Measurements from ENCODE around the gene MCOLN2.

Gene MCOLN2

DNA sequence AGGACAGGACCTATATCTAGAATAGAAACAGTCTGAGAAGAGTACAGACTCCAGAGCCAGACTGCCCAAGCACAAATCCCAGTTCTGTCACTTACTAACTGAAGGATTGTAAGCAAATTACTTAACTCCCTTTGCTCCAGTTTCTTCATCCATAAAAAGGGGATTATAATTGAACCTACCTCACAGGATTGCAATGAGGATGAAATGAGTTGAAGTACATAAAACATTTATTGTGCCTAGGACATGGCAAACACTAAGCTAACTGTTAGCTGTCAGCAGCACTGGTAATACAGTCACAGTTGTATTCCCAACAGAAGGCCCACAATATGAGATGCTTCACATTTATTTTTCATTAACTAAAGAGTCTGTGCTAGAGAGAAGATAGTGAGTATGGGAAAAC, 33.9 kb downstream of the MCOLN2 start:
- Histone ChIP-seq H3K9me3 (ENCODE audit: severe bottlenecking) (no peaks in the 10 kb centered on the region), H3K4me3 (ENCODE audit: severe bottlenecking) (no peak overlapping the region), H3K27me3 (ENCODE audit: insufficient read depth, poor library complexity, severe bottlenecking) (no peaks in the 10 kb centered on the region), H3K36me3 (ENCODE audit: low read depth) (no peaks in the 10 kb centered on the region), H3K4me1 (ENCODE audit: insufficient read depth, poor library complexity, severe bottlenecking) (no peaks in the 10 kb centered on the region), H3K27ac (ENCODE audit: poor library complexity, severe bottlenecking) (no peak overlapping the region)
- ATAC-seq (ENCODE audit: low read depth) (no peak), DNase-seq (ENCODE audit: low spot score) (no peak)
- TF ChIP-seq, protein P1, sequence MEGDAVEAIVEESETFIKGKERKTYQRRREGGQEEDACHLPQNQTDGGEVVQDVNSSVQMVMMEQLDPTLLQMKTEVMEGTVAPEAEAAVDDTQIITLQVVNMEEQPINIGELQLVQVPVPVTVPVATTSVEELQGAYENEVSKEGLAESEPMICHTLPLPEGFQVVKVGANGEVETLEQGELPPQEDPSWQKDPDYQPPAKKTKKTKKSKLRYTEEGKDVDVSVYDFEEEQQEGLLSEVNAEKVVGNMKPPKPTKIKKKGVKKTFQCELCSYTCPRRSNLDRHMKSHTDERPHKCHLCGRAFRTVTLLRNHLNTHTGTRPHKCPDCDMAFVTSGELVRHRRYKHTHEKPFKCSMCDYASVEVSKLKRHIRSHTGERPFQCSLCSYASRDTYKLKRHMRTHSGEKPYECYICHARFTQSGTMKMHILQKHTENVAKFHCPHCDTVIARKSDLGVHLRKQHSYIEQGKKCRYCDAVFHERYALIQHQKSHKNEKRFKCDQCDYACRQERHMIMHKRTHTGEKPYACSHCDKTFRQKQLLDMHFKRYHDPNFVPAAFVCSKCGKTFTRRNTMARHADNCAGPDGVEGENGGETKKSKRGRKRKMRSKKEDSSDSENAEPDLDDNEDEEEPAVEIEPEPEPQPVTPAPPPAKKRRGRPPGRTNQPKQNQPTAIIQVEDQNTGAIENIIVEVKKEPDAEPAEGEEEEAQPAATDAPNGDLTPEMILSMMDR (IDR thresholded peaks at IDR 0.05; ENCODE audit: poor library complexity, severe bottlenecking) = no peak

DNA sequence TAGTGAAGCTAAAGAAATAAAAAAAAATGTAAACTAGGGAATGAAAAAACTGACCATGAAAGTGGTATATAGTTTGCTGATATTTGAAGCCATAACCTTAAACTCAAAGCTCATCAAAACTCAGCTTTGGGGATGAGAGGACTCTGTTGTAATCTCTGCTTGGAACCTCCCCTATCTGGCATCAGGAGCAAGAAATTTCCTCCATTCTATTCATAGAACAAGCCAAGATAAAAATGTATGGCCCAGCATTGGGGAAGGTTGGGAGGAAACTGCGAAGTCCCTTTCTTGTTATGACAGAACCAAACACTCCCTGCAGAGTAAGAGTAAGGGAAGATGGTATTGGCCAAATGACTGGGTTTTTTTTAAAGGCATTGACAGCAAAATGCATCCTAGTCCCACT, 35.6 kb downstream of the MCOLN2 start:
- H3K36me3 ChIP-seq (ENCODE audit: low read depth) = no peaks in the 10 kb centered on the region
- TF ChIP-seq, protein P1 (IDR thresholded peaks at IDR 0.05; ENCODE audit: poor library complexity, severe bottlenecking) = no peak
- DNase-seq (ENCODE audit: low spot score) (no peak), ATAC-seq (ENCODE audit: low read depth) (no peak)
- H3K9me3 ChIP-seq (ENCODE audit: severe bottlenecking) = no peaks in the 10 kb centered on the region
- no peaks in the 10 kb centered on the region for H3K4me1 ChIP-seq (ENCODE audit: insufficient read depth, poor library complexity, severe bottlenecking)
- no peaks in the 10 kb centered on the region for H3K27me3 ChIP-seq (ENCODE audit: insufficient read depth, poor library complexity, severe bottlenecking)
- H3K27ac ChIP-seq (ENCODE audit: poor library complexity, severe bottlenecking) = no peak overlapping the region
- H3K4me3 ChIP-seq (ENCODE audit: severe bottlenecking) = no peak overlapping the region

DNA sequence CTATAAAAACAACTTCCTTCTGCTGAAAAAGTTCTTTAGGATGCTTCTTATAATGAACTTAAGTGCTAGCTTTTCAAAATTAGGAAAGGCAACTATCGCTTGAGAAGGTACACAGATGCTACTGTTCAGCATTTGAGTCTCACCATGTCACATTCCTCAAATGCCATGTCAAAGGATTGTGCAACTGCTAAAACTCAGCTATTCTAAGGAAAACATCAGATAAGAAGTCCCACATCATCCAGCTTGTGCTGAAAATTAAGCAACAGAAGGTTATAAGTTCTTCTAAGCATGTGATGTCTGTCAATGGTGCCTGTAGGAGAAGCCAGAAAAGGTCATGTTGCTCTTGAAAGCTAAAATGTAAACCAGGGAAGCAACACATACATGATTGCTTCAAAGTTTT, 36.5 kb downstream of the MCOLN2 start:
- TF ChIP-seq, protein P1 (IDR thresholded peaks at IDR 0.05; ENCODE audit: poor library complexity, severe bottlenecking) = no peak
- no peak overlapping the region for H3K27ac ChIP-seq (ENCODE audit: poor library complexity, severe bottlenecking)
- ATAC-seq (ENCODE audit: low read depth) (no peak), DNase-seq (ENCODE audit: low spot score) (no peak)
- no peaks in the 10 kb centered on the region for H3K27me3 ChIP-seq (ENCODE audit: insufficient read depth, poor library complexity, severe bottlenecking)
- H3K9me3 ChIP-seq (ENCODE audit: severe bottlenecking) = no peaks in the 10 kb centered on the region
- H3K4me1 ChIP-seq (ENCODE audit: insufficient read depth, poor library complexity, severe bottlenecking) = no peaks in the 10 kb centered on the region
- no peaks in the 10 kb centered on the region for H3K36me3 ChIP-seq (ENCODE audit: low read depth)
- no peak overlapping the region for H3K4me3 ChIP-seq (ENCODE audit: severe bottlenecking)

DNA sequence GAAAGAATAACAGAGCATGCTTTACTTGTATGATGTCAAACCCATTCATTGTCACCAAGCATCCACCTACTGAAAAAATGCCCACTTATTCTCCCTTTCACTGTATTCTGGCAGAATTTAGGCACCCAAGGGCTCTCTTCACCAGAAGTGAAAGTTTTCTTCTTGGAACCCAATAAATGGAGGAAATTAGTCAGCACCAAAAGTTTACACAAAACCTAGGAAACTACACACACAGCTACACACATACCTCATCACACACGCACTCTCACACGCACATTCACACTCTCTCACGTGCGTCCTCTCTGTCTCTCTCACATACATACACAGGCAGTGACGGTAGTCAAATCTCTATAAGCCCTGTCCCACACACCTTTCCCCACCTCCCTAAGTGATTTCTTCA, 37.6 kb downstream of the MCOLN2 start:
- DNase-seq (ENCODE audit: low spot score) (no peak), ATAC-seq (ENCODE audit: low read depth) (no peak)
- H3K4me1 ChIP-seq (ENCODE audit: insufficient read depth, poor library complexity, severe bottlenecking) = no peaks in the 10 kb centered on the region
- H3K9me3 ChIP-seq (ENCODE audit: severe bottlenecking) = no peaks in the 10 kb centered on the region
- H3K36me3 ChIP-seq (ENCODE audit: low read depth) = no peaks in the 10 kb centered on the region
- TF ChIP-seq, protein P1 (IDR thresholded peaks at IDR 0.05; ENCODE audit: poor library complexity, severe bottlenecking) = no peak
- H3K4me3 ChIP-seq (ENCODE audit: severe bottlenecking) = no peak overlapping the region
- no peaks in the 10 kb centered on the region for H3K27me3 ChIP-seq (ENCODE audit: insufficient read depth, poor library complexity, severe bottlenecking)
- no peak overlapping the region for H3K27ac ChIP-seq (ENCODE audit: poor library complexity, severe bottlenecking)

DNA sequence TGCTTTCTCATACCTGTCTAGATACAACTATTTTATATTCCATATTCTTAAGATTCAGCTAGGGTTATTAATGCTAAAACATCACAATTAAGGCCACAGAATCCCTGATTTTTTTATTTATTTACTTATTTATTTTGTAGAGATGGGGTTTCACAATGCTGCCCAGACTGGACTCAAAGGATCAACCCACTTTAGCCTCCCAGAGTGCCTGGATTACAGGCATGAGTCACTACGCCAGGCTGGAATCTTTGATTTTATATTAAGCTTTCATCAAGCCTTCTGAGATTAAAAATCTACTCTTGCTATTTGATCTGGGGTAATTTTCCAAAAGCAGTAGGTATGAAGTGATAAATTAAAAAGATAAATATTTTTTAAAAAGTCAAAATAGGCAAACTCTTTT, 38.9 kb downstream of the MCOLN2 start:
- ATAC-seq (ENCODE audit: low read depth) (no peak), DNase-seq (ENCODE audit: low spot score) (no peak)
- Histone ChIP-seq H3K27ac (ENCODE audit: poor library complexity, severe bottlenecking) (no peak overlapping the region), H3K36me3 (ENCODE audit: low read depth) (no peaks in the 10 kb centered on the region), H3K4me1 (ENCODE audit: insufficient read depth, poor library complexity, severe bottlenecking) (no peaks in the 10 kb centered on the region), H3K9me3 (ENCODE audit: severe bottlenecking) (no peaks in the 10 kb centered on the region), H3K4me3 (ENCODE audit: severe bottlenecking) (no peak overlapping the region), H3K27me3 (ENCODE audit: insufficient read depth, poor library complexity, severe bottlenecking) (no peaks in the 10 kb centered on the region)
- TF ChIP-seq, protein P1 (IDR thresholded peaks at IDR 0.05; ENCODE audit: poor library complexity, severe bottlenecking) = no peak

All from RWPE2 (cell line).